ENCODE data around the gene PLXDC2. TPM values are rescaled to one million over a fixed set of nuclear protein-coding genes. Genes with fewer than 3 reads are reported as not detected.

PLXDC2 gene
- total and polyA plus RNA-seq, 11 donors = 3.4 to 36.4 (median 17.1) TPM

GRCh38 chr10:19977097-19977521, 160.9 kb downstream of the PLXDC2 start:
- intact Hi-C loops (cut with DNase I) = no loop called here
- DNase-seq (no peak), ATAC-seq (no peak)
- Histone ChIP-seq H3K27ac (no peak overlapping the region), H3K27me3 (no peaks in the 10 kb centered on the region), H3K36me3 (no peaks in the 10 kb centered on the region), H3K4me1 (peaks cover 0 to 8% (median 0%) of the 10 kb centered on the region in 12 donors), H3K4me3 (no peak overlapping the region), H3K9me3 (peaks cover 0 to 11% (median 0%) of the 10 kb centered on the region in 12 donors)
- WGBS, 4 donors = 93 to 96% (median 95%) methylated on average over 3 of the region's 3 CpGs
- TF ChIP-seq CTCF (IDR thresholded peaks at IDR 0.05) (no peak), POLR2A (IDR thresholded peaks at IDR 0.05) (no peak)

- 79 to 89% (median 80%) methylated on average over 6 of the region's 6 CpGs for WGBS, 4 donors
- Histone ChIP-seq H3K36me3 (no peaks in the 10 kb centered on the region), H3K9me3 (peaks cover 0 to 11% (median 0%) of the 10 kb centered on the region in 12 donors), H3K4me3 (no peak overlapping the region), H3K27me3 (no peaks in the 10 kb centered on the region), H3K27ac (no peak overlapping the region), H3K4me1 (no peaks in the 10 kb centered on the region)
- TF ChIP-seq CTCF (IDR thresholded peaks at IDR 0.05) = no peak
- TF ChIP-seq POLR2A (IDR thresholded peaks at IDR 0.05) = no peak
- intact Hi-C loops (cut with DNase I) = no loop called here
- DNase-seq (no peak), ATAC-seq (no peak)
Measured at GRCh38 chr10:19979628-19980027, 163.4 kb downstream of the PLXDC2 start.

- DNase-seq (no peak), ATAC-seq (no peak)
- Histone ChIP-seq H3K27me3 (no peaks in the 10 kb centered on the region), H3K4me3 (no peak overlapping the region), H3K4me1 (peaks cover 0 to 9% (median 0%) of the 10 kb centered on the region in 12 donors), H3K27ac (no peak overlapping the region), H3K9me3 (no peaks in the 10 kb centered on the region), H3K36me3 (no peaks in the 10 kb centered on the region)
- WGBS, 4 donors = 82 to 86% (median 84%) methylated on average over 5 of the region's 5 CpGs
- no peak for TF ChIP-seq POLR2A (IDR thresholded peaks at IDR 0.05)
- no peak for TF ChIP-seq CTCF (IDR thresholded peaks at IDR 0.05)
- intact Hi-C loops (cut with DNase I) = no loop called here
Measured at GRCh38 chr10:19983880-19984565, 167.8 kb downstream of the PLXDC2 start.

- ATAC-seq (no peak), DNase-seq (no peak)
- Histone ChIP-seq H3K9me3 (no peaks in the 10 kb centered on the region), H3K27me3 (no peaks in the 10 kb centered on the region), H3K4me3 (no peak overlapping the region), H3K4me1 (peaks cover 0 to 9% (median 0%) of the 10 kb centered on the region in 12 donors), H3K27ac (no peak overlapping the region), H3K36me3 (no peaks in the 10 kb centered on the region)
- 76 to 86% (median 79%) methylated on average over 3 of the region's 3 CpGs for WGBS, 4 donors
- intact Hi-C loops (cut with DNase I) = no loop called here
- TF ChIP-seq CTCF (IDR thresholded peaks at IDR 0.05) (no peak), POLR2A (IDR thresholded peaks at IDR 0.05) (no peak)
Measured at GRCh38 chr10:19985745-19986144, 169.5 kb downstream of the PLXDC2 start.

All from heart left ventricle (tissue), 16 donors.